Progenitor cell of endocrine pancreas (in vitro differentiated cells): ENCODE data around the gene CMTM5. TPM values are rescaled to one million over a fixed set of nuclear protein-coding genes. Genes with fewer than 3 reads are reported as not detected.

Source experiments
- DNase-seq: peaks from one replicate; pipeline ENCODE4 v3.0.0; 2021; ENCODE audit warnings: low spot score; ENCODE audit not compliant: unreplicated experiment
- H3K27ac Mint-ChIP-seq: 2 replicates; pipeline ENCODE4 v1.8.0; 2021; ENCODE audit warnings: mild to moderate bottlenecking, moderate library complexity, mixed read lengths
- H3K27me3 Mint-ChIP-seq: 2 replicates; pipeline ENCODE4 v1.8.0; 2021; ENCODE audit warnings: mixed read lengths
- H3K36me3 Mint-ChIP-seq: 2 replicates; pipeline ENCODE4 v1.8.0; 2022; ENCODE audit warnings: mixed read lengths; ENCODE audit not compliant: insufficient read depth
- H3K4me1 Mint-ChIP-seq: 2 replicates; pipeline ENCODE4 v1.8.0; 2021; ENCODE audit warnings: low read depth, mixed read lengths
- H3K4me3 Mint-ChIP-seq: 2 replicates; pipeline ENCODE4 v1.8.0; 2021; ENCODE audit warnings: low read depth, mild to moderate bottlenecking, moderate library complexity, mixed read lengths
- H3K9me3 Mint-ChIP-seq: 2 replicates; pipeline ENCODE4 v1.8.0; 2021; ENCODE audit warnings: low read depth, mixed read lengths
- CTCF ChIP-seq: fragments of 200-600 bp; sonication (generic); IDR thresholded peaks from one replicate; pipeline ENCODE4 v1.5.0; 2021; ENCODE audit warnings: antibody characterized with exemption, mild to moderate bottlenecking; ENCODE audit not compliant: unreplicated experiment
- total RNA-seq: library from RNA; stranded (reverse); gene quantifications from 2 replicates; pipeline ENCODE4 v1.2.1, GENCODE V29; 2021

CMTM5 gene
- total RNA-seq, 1 donor from 2014 or later, result not detected

GRCh38 chr14:23380197-23380914 is 3.5 kb downstream of the CMTM5 start:
- H3K27me3 Mint-ChIP-seq, result peaks cover 57% of the 10 kb centered on the region
- H3K36me3 Mint-ChIP-seq, result no peaks in the 10 kb centered on the region
- no peak overlapping the region for H3K27ac Mint-ChIP-seq
- DNase-seq, result no peak
- TF ChIP-seq CTCF, result no peak
- H3K9me3 Mint-ChIP-seq, result no peaks in the 10 kb centered on the region
- H3K4me3 Mint-ChIP-seq, result no peak overlapping the region
- no peaks in the 10 kb centered on the region for H3K4me1 Mint-ChIP-seq

GRCh38 chr14:23380976-23381375 is 4.1 kb downstream of the CMTM5 start:
- H3K27me3 Mint-ChIP-seq, result peaks cover 59% of the 10 kb centered on the region
- no peak for TF ChIP-seq CTCF
- H3K27ac Mint-ChIP-seq, result no peak overlapping the region
- no peaks in the 10 kb centered on the region for H3K9me3 Mint-ChIP-seq
- peaks cover 1% of the 10 kb centered on the region for H3K4me1 Mint-ChIP-seq
- no peaks in the 10 kb centered on the region for H3K36me3 Mint-ChIP-seq
- H3K4me3 Mint-ChIP-seq, result no peak overlapping the region
- DNase-seq, result no peak

GRCh38 chr14:23381871-23382270 is 5.0 kb downstream of the CMTM5 start:
- H3K4me3 Mint-ChIP-seq, result no peak overlapping the region
- peaks cover 59% of the 10 kb centered on the region for H3K27me3 Mint-ChIP-seq
- H3K4me1 Mint-ChIP-seq, result peaks cover 1% of the 10 kb centered on the region
- no peaks in the 10 kb centered on the region for H3K9me3 Mint-ChIP-seq
- no peaks in the 10 kb centered on the region for H3K36me3 Mint-ChIP-seq
- TF ChIP-seq CTCF, result no peak
- H3K27ac Mint-ChIP-seq, result no peak overlapping the region
- no peak for DNase-seq

GRCh38 chr14:23382276-23382675 is 5.4 kb downstream of the CMTM5 start:
- TF ChIP-seq CTCF, result no peak
- Mint-ChIP-seq H3K4me1 (peaks cover 1% of the 10 kb centered on the region), H3K27me3 (peaks cover 60% of the 10 kb centered on the region), H3K36me3 (no peaks in the 10 kb centered on the region), H3K9me3 (no peaks in the 10 kb centered on the region), H3K27ac (no peak overlapping the region), H3K4me3 (no peak overlapping the region)
- DNase-seq, result no peak

DNA sequence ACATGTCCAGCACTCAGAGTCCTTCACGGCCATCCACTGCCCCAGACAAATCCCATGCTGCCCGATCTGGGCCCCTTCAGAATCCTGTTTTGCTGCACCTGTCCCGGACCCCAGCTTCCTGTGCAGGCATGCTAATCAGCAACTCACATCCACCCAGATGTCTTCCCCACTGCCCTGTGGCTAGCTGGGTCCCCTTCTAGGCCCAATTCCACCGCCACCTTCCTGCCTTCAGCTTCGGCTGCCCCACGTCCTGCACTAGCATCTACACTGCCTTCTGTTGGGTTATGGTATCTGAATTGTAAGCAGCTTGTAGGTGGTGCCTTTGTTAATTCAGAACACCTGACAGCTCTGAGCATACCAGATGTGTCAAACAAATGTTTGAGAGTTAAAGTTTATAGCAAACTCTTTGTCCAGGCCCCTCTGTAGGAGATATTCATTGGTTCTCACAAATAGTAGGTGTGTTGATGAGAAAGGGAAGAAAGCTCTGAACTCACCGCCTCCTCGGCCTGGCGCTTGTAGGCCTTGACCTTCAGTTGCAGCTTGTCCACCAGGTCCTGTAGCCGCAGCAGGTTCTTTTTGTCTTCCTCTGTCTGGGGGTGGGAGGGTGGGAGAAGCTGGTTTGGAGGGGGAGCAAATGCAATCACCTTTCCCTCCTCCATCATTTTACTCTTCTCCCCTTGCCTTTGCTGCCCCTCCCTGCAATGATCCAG is 6.0 kb downstream of the CMTM5 start:
- no peak for TF ChIP-seq CTCF
- no peak for DNase-seq
- Mint-ChIP-seq H3K9me3 (no peaks in the 10 kb centered on the region), H3K4me1 (peaks cover 1% of the 10 kb centered on the region), H3K4me3 (no peak overlapping the region), H3K36me3 (no peaks in the 10 kb centered on the region), H3K27me3 (peaks cover 60% of the 10 kb centered on the region), H3K27ac (no peak overlapping the region)
